A204.1 (cell line): Measurements from ENCODE around the gene FOXR2.

Source experiments
- FAIRE-seq: peaks from 2 replicates; lab custom pipeline; 2012; peaks lifted over from hg19 to GRCh38; lab: Jason Lieb, UNC

FOXR2 gene, protein sequence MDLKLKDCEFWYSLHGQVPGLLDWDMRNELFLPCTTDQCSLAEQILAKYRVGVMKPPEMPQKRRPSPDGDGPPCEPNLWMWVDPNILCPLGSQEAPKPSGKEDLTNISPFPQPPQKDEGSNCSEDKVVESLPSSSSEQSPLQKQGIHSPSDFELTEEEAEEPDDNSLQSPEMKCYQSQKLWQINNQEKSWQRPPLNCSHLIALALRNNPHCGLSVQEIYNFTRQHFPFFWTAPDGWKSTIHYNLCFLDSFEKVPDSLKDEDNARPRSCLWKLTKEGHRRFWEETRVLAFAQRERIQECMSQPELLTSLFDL

DNA sequence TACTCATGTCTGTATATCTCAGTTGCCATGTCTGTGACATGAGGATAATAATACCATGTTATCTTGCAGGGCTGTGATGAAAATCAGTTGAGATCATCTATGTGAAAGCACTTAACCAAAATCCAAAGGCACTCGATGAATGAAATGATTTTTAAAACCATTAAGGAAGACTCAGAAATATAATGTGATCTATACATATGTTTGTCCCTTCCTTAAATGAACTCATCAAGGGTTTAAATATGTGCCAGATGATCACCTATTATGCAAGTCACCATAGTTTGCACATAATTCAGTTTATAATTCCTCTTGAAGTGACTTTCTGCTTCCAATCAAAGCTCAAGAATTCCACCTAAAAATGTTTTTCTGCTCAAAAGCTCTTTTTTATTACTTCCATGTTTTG is at the start of gene FOXR2:
Gene FOXR2 (plus strand): TSS at position 301 of the 400 bp plus-strand sequence. CDS start 312 bp downstream, outside the sequence.
- FAIRE-seq = no peak

DNA sequence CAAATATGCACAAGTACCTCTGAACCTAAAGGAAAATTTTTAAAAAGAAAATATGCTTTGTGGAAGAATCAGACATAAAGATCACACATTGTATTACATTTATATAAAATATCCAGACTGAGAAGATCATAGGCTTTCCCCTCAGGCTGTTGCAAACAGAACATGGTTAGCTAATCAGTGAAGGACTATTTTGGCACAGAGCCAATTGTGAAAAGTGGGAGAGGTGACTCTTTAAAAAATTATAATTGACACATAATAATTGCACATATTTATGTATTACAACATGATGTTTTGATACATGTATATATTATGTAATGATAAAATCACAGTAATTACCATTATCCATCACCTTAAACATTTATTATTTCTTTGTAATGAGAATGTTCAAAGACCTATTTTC is 44.1 kb upstream of the FOXR2 start:
- peak; percentile 19 for FAIRE-seq

DNA sequence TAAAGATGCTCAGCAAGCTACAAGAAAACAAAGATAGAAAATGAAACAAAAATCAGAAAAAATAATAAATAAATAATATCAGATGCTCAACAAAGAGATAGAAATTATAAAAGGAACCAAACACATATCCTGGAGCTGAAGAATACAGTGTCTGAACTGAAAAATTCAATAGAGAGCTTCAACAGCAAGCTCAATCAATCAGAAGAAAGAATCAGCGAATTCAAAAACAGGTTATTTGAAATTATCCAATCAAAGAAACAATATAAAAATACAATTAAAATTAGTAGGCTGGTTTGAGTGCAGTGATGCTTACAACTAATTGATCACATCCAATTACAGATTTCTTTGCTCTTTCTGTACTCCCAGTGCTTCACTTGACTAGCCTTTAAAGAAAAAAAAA is 40.8 kb upstream of the FOXR2 start:
- no peak for FAIRE-seq

DNA sequence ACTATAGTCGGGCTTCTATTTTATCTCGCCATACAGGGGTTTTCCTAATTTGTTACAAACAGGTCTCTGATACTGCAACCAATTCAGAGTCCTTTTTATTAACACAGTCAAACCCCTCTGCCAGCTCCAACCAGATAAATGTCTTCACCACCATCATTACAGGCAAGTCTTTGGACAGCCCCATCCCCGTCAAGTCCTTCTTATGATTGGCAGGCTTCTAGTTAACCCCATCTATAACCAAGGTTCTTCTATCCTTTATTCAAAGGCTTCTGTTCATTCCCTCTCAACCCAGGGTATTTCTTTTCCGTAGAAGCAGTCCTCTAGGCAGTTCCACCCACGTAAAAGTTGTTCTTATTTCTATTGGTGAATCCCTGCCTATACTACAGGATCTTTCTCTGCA is 29.9 kb upstream of the FOXR2 start:
- no peak for FAIRE-seq

DNA sequence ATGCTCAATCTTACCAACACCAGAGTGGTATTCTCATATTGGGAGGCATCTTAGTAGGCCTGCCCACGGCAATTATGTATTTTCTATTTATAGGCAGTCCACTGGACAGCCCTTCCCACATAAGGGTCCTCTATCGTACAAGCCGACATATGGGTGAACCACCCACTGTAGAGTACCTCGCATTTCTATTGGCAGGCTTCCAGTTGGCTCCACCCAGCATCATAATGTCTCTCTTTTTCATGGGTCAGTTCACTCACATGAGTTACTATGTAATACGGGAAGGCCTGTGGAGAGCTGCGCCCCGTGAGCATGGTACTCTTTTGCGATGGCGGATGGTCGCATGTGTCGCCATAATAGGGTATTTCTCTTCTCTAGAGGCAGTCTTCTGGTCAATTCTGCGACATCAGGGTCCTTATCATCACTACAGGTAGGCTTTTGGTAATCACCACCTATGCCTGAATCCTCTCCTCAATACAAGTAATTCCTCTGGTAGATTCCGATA is 29.4 kb upstream of the FOXR2 start:
- no peak for FAIRE-seq

DNA sequence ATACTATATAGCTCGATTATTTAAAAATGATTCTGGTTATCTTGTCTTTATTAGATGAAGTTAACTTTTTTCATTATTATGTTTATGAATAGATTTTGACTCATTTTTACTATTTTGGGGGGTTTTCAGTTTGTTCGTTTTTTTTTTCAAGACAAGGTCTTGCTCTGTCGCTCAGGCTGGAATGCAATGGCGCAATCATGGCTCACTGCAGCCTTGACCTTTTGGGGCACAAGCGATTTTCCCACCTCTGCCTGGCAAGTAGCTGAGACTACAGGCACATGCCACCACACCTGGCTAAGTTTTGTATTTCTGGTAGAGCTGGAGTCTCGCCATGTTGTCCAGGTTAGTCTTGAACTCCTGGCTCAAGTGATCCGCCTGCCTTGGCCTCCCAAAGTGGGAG is 24.9 kb upstream of the FOXR2 start:
- FAIRE-seq = no peak

DNA sequence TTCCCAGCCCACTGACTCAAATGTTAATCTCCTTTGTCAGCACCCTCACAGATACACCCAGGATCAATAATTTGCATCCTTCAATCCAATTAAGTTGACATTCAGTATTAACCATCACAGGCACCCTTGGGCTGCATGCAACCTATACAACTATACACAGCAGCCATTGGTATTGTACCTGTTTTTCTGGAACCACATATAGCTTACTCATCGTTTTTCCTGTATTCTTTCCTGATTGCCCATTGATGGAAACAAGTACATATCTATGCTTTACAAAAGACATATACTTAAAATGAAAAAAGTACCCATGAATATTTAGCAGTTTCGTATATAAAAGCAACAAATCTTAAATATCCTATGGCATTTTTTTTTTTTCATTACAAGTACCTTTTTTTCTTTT is 3.7 kb upstream of the FOXR2 start:
- FAIRE-seq = no peak

DNA sequence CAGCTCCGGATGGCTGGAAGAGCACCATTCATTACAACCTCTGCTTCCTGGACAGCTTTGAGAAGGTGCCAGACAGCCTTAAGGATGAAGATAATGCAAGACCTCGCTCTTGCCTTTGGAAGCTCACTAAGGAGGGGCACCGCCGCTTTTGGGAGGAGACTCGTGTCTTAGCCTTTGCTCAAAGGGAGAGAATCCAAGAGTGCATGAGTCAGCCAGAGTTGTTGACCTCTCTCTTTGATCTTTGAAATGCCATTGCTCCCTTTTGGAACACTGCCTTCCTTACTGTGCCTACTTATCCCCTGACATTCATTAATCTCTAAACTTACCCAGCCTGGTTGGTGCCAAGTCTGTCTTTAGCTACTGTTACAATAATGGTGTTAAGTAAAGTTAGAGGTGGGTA is 1.2 kb downstream of the FOXR2 start:
- no peak for FAIRE-seq

DNA sequence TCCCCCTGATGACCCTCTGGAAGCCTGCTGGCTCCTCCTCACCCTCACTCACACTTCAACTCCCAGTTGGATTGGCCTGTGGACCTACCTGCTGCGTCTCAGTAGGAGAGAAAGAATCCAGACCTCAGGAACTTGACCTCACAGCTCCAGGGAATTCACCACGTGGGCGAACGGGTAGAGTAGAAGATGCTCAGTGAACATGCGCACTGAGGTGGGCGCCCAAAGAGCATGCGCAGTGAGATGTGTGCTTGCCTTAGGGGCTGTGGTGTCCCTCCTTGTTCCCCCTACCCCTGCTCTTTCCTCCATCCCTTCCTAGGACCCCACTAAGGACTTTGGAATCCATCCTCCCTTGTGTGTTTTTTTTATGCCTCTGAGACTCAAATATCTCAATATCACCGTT is 12.9 kb downstream of the FOXR2 start:
- no peak for FAIRE-seq

DNA sequence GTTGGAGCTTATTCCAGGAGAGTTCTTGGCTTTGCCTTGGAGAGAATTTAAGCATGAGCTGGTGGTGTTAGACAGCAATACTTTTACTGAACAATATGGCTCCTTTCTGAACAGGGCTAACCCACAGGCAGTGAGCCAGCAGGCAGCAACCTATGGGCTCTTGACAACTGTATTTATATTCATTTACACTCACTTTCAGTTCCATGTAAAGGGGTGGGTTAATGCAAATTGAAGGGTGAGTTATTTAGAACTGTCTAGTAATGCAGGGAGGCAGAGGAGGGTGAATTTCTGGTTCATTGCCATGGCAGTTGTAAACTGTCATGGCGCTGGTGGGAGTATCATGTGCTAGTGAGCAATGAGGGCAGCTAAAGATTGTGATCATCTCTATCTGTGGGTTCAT is 15.7 kb downstream of the FOXR2 start:
- FAIRE-seq = no peak

DNA sequence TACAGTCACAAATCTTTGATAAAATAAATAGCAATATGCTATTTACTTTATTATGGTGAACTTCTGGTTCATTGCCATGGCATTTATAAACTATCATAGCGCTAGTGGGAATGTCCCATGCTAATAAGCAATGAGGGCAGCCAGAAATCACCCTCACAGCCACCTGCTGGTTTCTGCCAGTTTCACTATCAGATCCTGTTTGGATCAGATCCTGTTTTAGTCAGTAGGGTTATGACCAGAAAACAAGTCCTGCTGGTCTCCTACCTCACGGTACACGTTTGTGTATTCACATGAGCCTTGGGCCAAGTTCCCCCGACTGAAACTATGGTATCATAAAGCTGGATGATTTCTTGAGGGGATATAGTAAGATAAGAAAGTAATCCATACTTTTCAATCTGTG is 17.7 kb downstream of the FOXR2 start:
- no peak for FAIRE-seq

DNA sequence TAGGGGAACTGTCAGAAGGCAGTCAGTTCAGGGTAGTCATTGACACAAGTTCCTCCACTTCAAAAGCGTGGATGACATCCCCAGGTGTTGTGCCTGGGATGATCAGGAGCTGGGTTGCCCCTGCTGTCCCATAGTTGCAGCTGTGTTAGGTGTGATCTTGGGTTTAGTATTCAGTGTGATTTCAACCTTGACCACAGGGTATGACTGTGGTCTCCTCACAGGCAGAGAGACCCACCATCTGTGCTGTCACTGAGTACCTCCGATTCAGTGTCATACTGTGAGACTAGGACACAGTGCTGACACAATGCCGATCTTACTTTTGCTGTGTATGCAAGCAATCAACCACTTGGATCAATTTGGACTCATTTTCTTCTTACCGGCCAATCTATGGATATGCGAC is 25.2 kb downstream of the FOXR2 start:
- no peak for FAIRE-seq

DNA sequence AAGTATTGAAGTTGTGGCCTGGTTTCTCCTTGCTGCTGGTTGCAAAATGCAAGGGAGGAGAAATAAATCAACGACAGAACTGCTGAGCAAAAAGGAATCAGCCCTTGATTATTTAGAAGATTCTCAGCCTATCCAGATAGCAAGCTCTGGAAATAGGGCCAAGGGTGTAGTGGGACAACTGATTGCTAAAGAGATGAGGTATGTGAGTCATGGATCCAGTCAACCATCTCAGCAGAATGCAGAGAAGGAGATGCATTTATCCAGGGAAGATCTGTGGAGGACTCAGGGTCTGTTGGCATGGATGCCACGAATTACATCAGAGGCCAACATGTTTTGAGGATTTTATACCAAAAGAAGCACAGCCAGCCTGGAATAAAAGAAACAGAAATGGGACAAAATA is 36.7 kb downstream of the FOXR2 start:
- FAIRE-seq = no peak

DNA sequence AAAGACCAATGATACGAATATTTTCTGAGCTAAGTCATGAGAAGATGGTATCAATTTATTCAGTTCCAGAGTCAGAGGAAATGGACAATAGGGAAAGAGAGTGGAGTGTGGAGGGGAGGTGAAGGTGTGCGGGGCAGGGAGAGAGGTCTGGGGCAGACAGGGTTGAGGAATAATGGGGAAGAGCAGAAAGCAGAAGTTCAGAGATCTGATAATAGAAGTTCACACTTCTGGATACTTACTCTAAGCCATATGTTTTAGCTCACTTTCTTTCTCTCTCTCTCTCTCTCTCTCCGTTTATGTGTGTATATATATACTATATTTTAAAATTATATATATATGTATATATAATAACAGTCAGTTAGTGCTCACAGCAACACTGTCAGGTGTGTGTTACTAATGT is 40.4 kb downstream of the FOXR2 start:
- no peak for FAIRE-seq

DNA sequence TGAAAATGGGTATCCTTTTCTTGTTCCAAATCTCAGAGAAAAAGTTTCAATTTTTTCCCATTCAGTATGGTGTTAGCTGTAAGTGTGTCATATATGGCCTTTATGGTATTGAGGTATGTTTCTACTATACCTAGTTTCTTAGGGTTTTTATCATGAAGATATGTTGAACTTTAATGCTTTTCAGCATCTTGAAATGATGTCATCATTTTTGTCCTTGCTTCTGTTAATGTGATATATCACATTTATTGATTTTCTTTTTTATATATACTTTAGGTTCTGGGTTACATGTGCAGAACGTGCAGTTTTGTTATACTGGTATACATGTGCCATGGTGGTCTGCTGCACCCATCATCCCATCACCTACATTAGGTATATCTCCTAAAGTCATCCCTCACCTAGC is 44.9 kb downstream of the FOXR2 start:
- no peak for FAIRE-seq
